Gastroesophageal sphincter (tissue), 4 donors: ENCODE data around the gene ITIH6. TPM values are rescaled to one million over a fixed set of nuclear protein-coding genes. Genes with fewer than 3 reads are reported as not detected.
A peak's percentile ranks its signal among the peaks of the same experiment; 100 is the strongest.
"Not testable (repeated sequence)": the region's sequence is repeated elsewhere in the genome, so short reads cannot be mapped to it uniquely, and the experiment has no call there.

Experiments
- ATAC-seq: fragments of 150-250 bp; one replicate; pipeline ENCODE4 v1.9.1; 2016; ENCODE audit warnings: mild to moderate bottlenecking, moderate library complexity
- H3K27ac ChIP-seq, 4 donors: fragments of 200-600 bp; sonication (generic) in 3 of 4; 1 replicate in 3 of 4; 2 replicates in 1 of 4; pipeline ENCODE4 v1.5.1; 2016 to 2019
- H3K27me3 ChIP-seq: fragments of 200-600 bp; sonication (generic); one replicate; pipeline ENCODE4 v1.5.1; 2019
- H3K36me3 ChIP-seq, 2 donors: fragments of 200-600 bp; sonication (generic); one replicate each; pipeline ENCODE4 v1.5.1; 2019; ENCODE audit warnings: control low read depth in 1 of 2
- H3K4me1 ChIP-seq, 3 donors: fragments of 200-600 bp; sonication (generic); 1 replicate in 2 of 3; 2 replicates in 1 of 3; pipeline ENCODE4 v1.5.1; 2016 to 2019; ENCODE audit warnings: control low read depth in 2 of 3
- H3K4me3 ChIP-seq, 2 donors: fragments of 200-600 bp; sonication (generic); one replicate each; pipeline ENCODE4 v1.5.1; 2019; ENCODE audit warnings: mild to moderate bottlenecking in 1 of 2, moderate library complexity in 1 of 2
- H3K9me3 ChIP-seq, 3 donors: fragments of 200-600 bp; sonication (generic); one replicate each; pipeline ENCODE4 v1.5.1; 2017 to 2019; ENCODE audit warnings: control low read depth in 2 of 3
- CTCF ChIP-seq, 4 experiments: fragments of 200-600 bp in 2 of 4; fragments of 450-650 bp in 2 of 4; sonication (generic) in 1 of 4; IDR thresholded peaks; one replicate each; pipeline ENCODE4 v1.5.1; 2017 to 2019; ENCODE audit warnings: antibody characterized with exemption in 4 of 4, mild to moderate bottlenecking in 2 of 4, moderate library complexity in 2 of 4
- EP300 ChIP-seq: sonication (generic); formaldehyde crosslinking; IDR thresholded peaks from one replicate; pipeline ENCODE4 v1.6.1; 2017; ENCODE audit warnings: antibody characterized with exemption, mild to moderate bottlenecking
- POLR2A ChIP-seq, 2 donors: fragments of 450-650 bp; IDR thresholded peaks; one replicate each; pipeline ENCODE4 v1.6.1; 2017; ENCODE audit warnings: antibody characterized with exemption in 2 of 2, mild to moderate bottlenecking in 2 of 2, moderate library complexity in 1 of 2
- POLR2AphosphoS5 ChIP-seq: sonication (generic); formaldehyde crosslinking; IDR thresholded peaks from one replicate; pipeline ENCODE4 v1.6.1; 2017; ENCODE audit warnings: antibody characterized with exemption
- WGBS, 2 donors: methylation state at CpG; one replicate each; pipeline ENCODE4 v1.1.5; 2018; ENCODE audit warnings: low coverage in 1 of 2; 5-methylcytosine and 5-hydroxymethylcytosine counted together
- total RNA-seq, 4 donors: library from RNA; depleted of rRNA; stranded (reverse); fragments of >200 nt; gene quantifications; one replicate each; pipeline ENCODE4 v1.1.0, GENCODE V29; 2016

ITIH6 gene
- total RNA-seq, 4 donors from 2014 or later, result 0.07 TPM; not detected in 3

- no peaks in the 10 kb centered on the region for H3K27me3 ChIP-seq
- H3K36me3 ChIP-seq, result no peaks in the 10 kb centered on the region
- 67 to 80% methylated on average over 2 of the region's 2 CpGs for WGBS, 2 donors
- no peaks in the 10 kb centered on the region for H3K4me1 ChIP-seq
- no peak overlapping the region for H3K27ac ChIP-seq
- TF ChIP-seq EP300 (no peak), POLR2A (IDR thresholded peaks at IDR 0.05) (no peak), CTCF (IDR thresholded peaks at IDR 0.05) (no peak), POLR2AphosphoS5 (no peak)
- ATAC-seq, result no peak
- no peaks in the 10 kb centered on the region for H3K9me3 ChIP-seq
- no peak overlapping the region for H3K4me3 ChIP-seq
Measured at GRCh38 chrX:54786967-54787366, 11.1 kb downstream of the ITIH6 start.

- no peaks in the 10 kb centered on the region for H3K4me1 ChIP-seq
- no peaks in the 10 kb centered on the region for H3K36me3 ChIP-seq
- WGBS, 2 donors, result 20 to 71% methylated on average over 1 to 3 of the region's 4 CpGs
Measured at GRCh38 chrX:54785901-54786300, 12.2 kb downstream of the ITIH6 start.

GRCh38 chrX:54776987-54777672 lies 20.9 kb downstream of the ITIH6 start:
- Histone ChIP-seq H3K27ac (no peak overlapping the region), H3K27me3 (no peaks in the 10 kb centered on the region), H3K4me1 (no peaks in the 10 kb centered on the region), H3K9me3 (no peaks in the 10 kb centered on the region), H3K4me3 (no peak overlapping the region), H3K36me3 (no peaks in the 10 kb centered on the region)
- no peak for ATAC-seq
- 95% methylated on average over 4 of the region's 6 CpGs; no CpG with 5 or more reads in 1 of the 2 donors for WGBS, 2 donors
- TF ChIP-seq EP300, result no peak
- no peak for TF ChIP-seq POLR2AphosphoS5
- TF ChIP-seq CTCF (IDR thresholded peaks at IDR 0.05), result no peak
- TF ChIP-seq POLR2A (IDR thresholded peaks at IDR 0.05), result no peak

More at GRCh38 chrX:54785901-54786300, 12.2 kb downstream of the ITIH6 start:
- Histone ChIP-seq H3K27ac (no peak overlapping the region), H3K9me3 (no peaks in the 10 kb centered on the region), H3K27me3 (no peaks in the 10 kb centered on the region), H3K4me3 (no peak overlapping the region)
- no peak for TF ChIP-seq CTCF (IDR thresholded peaks at IDR 0.05)
- TF ChIP-seq POLR2A (IDR thresholded peaks at IDR 0.05), result no peak
- no peak for TF ChIP-seq EP300
- no peak for TF ChIP-seq POLR2AphosphoS5
- no peak for ATAC-seq

GRCh38 chrX:54776061-54776460 lies 22.0 kb downstream of the ITIH6 start:
- no peak for ATAC-seq
- H3K27ac ChIP-seq, result no peak overlapping the region
- no peak for TF ChIP-seq CTCF (IDR thresholded peaks at IDR 0.05)
- no peak for TF ChIP-seq POLR2A (IDR thresholded peaks at IDR 0.05)
- no peak for TF ChIP-seq POLR2AphosphoS5
- no peak for TF ChIP-seq EP300
- no peaks in the 10 kb centered on the region for H3K4me1 ChIP-seq
- no peak overlapping the region for H3K4me3 ChIP-seq
- H3K27me3 ChIP-seq, result no peaks in the 10 kb centered on the region
- H3K9me3 ChIP-seq, result no peaks in the 10 kb centered on the region
- 60% methylated on average over 1 of the region's 6 CpGs; no CpG with 5 or more reads in 1 of the 2 donors for WGBS, 2 donors
- H3K36me3 ChIP-seq, result no peaks in the 10 kb centered on the region

GRCh38 chrX:54774391-54775094 lies 23.5 kb downstream of the ITIH6 start:
- H3K4me1 ChIP-seq, H3K27ac ChIP-seq, H3K27me3 ChIP-seq, H3K9me3 ChIP-seq, H3K36me3 ChIP-seq, H3K4me3 ChIP-seq: not testable (repeated sequence)
- WGBS, 2 donors, result no CpG with 5 or more reads among the region's 2 CpGs
- peak; percentile 39 for ATAC-seq
